Bronchial epithelial cell (primary cell): Measurements from ENCODE around the gene CLNK. TPM values are rescaled to one million over a fixed set of nuclear protein-coding genes. Genes with fewer than 3 reads are reported as not detected.

Source experiments
- DNase-seq: peaks from one replicate; pipeline ENCODE4 v3.0.0-alpha.2; 2010; ENCODE audit warnings: low read depth
- FAIRE-seq: peaks from 2 replicates; lab custom pipeline; 2011; peaks lifted over from hg19 to GRCh38; lab: Jason Lieb, UNC
- H3K27me3 ChIP-seq: 2 replicates; pipeline ENCODE4 v1.5.1; 2011; ENCODE audit warnings: low read length; ENCODE audit not compliant: control insufficient read depth, insufficient read depth
- H3K36me3 ChIP-seq: 2 replicates; pipeline ENCODE4 v1.5.1; 2011; ENCODE audit warnings: low read length; ENCODE audit not compliant: control insufficient read depth, insufficient read depth
- H3K4me3 ChIP-seq: 2 replicates; pipeline ENCODE4 v1.5.1; 2011; ENCODE audit warnings: mild to moderate bottlenecking, low read depth, low read length, control low read depth
- total RNA-seq: library from RNA; depleted of rRNA; stranded (reverse); fragments of >200 nt; gene quantifications from 2 replicates; pipeline ENCODE4 v1.2.1, GENCODE V29; 2014
- TF ChIP-seq, protein P1 (sequence below): IDR thresholded peaks from 2 replicates; pipeline ENCODE4 v1.5.1; 2011; ENCODE audit warnings: mild to moderate bottlenecking, moderate library complexity, low read length, control low read depth, inconsistent platforms; ENCODE audit not compliant: insufficient read depth, severe bottlenecking

Gene CLNK
- total RNA-seq, 1 donor from 2014 or later = not detected

GRCh38 chr4:10495651-10496050 is 188.9 kb downstream of the CLNK start:
- TF ChIP-seq, protein P1, sequence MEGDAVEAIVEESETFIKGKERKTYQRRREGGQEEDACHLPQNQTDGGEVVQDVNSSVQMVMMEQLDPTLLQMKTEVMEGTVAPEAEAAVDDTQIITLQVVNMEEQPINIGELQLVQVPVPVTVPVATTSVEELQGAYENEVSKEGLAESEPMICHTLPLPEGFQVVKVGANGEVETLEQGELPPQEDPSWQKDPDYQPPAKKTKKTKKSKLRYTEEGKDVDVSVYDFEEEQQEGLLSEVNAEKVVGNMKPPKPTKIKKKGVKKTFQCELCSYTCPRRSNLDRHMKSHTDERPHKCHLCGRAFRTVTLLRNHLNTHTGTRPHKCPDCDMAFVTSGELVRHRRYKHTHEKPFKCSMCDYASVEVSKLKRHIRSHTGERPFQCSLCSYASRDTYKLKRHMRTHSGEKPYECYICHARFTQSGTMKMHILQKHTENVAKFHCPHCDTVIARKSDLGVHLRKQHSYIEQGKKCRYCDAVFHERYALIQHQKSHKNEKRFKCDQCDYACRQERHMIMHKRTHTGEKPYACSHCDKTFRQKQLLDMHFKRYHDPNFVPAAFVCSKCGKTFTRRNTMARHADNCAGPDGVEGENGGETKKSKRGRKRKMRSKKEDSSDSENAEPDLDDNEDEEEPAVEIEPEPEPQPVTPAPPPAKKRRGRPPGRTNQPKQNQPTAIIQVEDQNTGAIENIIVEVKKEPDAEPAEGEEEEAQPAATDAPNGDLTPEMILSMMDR = no peak
- FAIRE-seq = no peak
- H3K27me3 ChIP-seq = no peaks in the 10 kb centered on the region
- DNase-seq = no peak
- no peak overlapping the region for H3K4me3 ChIP-seq
- H3K36me3 ChIP-seq = no peaks in the 10 kb centered on the region

- TF ChIP-seq, protein P1 = no peak
- H3K4me3 ChIP-seq = no peak overlapping the region
- H3K27me3 ChIP-seq = no peaks in the 10 kb centered on the region
- H3K36me3 ChIP-seq = no peaks in the 10 kb centered on the region
- no peak for FAIRE-seq
- no peak for DNase-seq
Observed at GRCh38 chr4:10492464-10492863, 192.1 kb downstream of the CLNK start.

GRCh38 chr4:10491401-10491800 is 193.2 kb downstream of the CLNK start:
- TF ChIP-seq, protein P1 = no peak
- FAIRE-seq (no peak), DNase-seq (no peak)
- Histone ChIP-seq H3K4me3 (no peak overlapping the region), H3K27me3 (no peaks in the 10 kb centered on the region), H3K36me3 (no peaks in the 10 kb centered on the region)

DNA sequence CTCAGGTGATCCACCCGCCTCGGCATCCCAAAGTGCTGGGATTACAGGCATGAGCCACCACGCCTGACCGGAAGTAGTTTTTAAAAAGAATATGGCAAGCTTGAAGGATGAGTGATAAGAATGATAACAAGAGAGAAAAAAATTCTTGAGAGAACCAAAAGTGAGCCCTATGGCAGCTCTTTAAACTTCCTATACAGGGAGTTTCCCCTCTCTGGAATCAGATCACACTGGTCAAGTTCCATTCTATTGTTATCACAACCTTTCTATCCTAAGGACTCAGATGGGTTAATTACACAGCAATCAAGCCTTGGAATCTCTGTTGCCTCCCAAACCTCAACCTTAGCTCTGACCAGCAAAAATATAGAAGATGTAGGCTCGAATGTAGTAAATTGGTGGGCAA is 193.6 kb downstream of the CLNK start:
- no peak overlapping the region for H3K4me3 ChIP-seq
- H3K27me3 ChIP-seq = no peaks in the 10 kb centered on the region
- no peak for FAIRE-seq
- DNase-seq = no peak
- no peaks in the 10 kb centered on the region for H3K36me3 ChIP-seq
- TF ChIP-seq, protein P1 = no peak

GRCh38 chr4:10482913-10483312 is 201.7 kb downstream of the CLNK start:
- Histone ChIP-seq H3K4me3 (no peak overlapping the region), H3K36me3 (no peaks in the 10 kb centered on the region), H3K27me3 (no peaks in the 10 kb centered on the region)
- FAIRE-seq (no peak), DNase-seq (no peak)
- TF ChIP-seq, protein P1 = no peak

DNA sequence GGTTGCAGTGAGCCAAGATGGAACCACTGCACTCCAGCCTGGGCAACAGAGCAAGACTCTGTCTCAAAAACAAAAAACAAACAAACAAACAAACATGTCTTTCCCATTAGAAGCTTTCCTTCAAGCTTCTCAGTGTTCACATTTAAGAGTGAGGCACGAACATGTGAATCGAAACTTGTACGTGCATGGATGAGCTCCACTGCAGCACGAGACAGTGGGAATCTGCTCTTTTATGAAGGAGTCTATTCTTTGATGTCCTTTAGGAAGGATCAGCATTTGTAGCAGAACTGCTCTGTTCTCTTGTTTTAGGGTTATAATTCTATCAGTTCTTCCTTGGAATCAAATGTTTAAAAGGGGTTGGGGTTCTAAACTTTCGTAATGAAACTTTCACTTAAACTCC is 204.0 kb downstream of the CLNK start:
- Histone ChIP-seq H3K27me3 (no peaks in the 10 kb centered on the region), H3K4me3 (no peak overlapping the region), H3K36me3 (no peaks in the 10 kb centered on the region)
- FAIRE-seq (no peak), DNase-seq (no peak)
- TF ChIP-seq, protein P1 = no peak
